Ammon's horn (tissue), 1 donor: ENCODE data around the gene ADIG.
A peak's percentile ranks its signal among the peaks of the same experiment; 100 is the strongest.

Experiments used
- DNase-seq: peaks from one replicate; pipeline ENCODE4 v3.0.0-alpha.2; 2016; ENCODE audit warnings: low spot score

ADIG gene

GRCh38 chr20:38633577-38634093 is 52.6 kb downstream of the ADIG start:
- peak; percentile 41 for DNase-seq

DNA sequence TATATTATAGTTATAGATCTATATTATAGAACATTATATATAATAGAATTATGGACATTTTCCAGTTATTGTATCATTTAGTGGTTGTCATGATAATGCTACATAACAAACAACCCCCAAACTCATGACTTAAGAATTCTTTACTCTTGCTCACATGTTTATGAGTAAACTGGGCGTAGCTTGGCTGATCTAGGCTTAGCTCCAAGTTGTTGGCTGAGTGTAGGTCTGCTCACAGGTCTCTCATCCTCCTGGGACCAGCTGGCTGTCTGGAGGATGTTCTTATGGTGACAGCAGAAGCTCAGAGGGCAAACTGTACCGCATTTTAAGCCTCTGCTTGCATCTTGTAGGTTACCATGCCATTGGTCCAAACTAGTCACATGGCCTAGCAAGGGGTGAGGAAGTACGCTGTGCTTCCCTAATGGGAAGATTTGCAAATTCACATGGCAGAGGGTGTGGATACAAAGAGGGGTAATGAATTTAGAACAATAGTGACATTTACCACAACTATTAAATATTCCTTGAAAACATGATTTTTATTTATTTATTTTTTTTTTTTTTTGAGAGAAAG is 54.8 kb downstream of the ADIG start:
- no peak for DNase-seq
